ENCODE measurements around the gene PHF19. TPM values are rescaled to one million over a fixed set of nuclear protein-coding genes. Genes with fewer than 3 reads are reported as not detected.

The PHF19 gene
- total RNA-seq, 5 donors from 2014 or later (not counting 1 experiment from before 2014, with no cell fraction given): 92.8 to 184 (median 166) TPM

DNA sequence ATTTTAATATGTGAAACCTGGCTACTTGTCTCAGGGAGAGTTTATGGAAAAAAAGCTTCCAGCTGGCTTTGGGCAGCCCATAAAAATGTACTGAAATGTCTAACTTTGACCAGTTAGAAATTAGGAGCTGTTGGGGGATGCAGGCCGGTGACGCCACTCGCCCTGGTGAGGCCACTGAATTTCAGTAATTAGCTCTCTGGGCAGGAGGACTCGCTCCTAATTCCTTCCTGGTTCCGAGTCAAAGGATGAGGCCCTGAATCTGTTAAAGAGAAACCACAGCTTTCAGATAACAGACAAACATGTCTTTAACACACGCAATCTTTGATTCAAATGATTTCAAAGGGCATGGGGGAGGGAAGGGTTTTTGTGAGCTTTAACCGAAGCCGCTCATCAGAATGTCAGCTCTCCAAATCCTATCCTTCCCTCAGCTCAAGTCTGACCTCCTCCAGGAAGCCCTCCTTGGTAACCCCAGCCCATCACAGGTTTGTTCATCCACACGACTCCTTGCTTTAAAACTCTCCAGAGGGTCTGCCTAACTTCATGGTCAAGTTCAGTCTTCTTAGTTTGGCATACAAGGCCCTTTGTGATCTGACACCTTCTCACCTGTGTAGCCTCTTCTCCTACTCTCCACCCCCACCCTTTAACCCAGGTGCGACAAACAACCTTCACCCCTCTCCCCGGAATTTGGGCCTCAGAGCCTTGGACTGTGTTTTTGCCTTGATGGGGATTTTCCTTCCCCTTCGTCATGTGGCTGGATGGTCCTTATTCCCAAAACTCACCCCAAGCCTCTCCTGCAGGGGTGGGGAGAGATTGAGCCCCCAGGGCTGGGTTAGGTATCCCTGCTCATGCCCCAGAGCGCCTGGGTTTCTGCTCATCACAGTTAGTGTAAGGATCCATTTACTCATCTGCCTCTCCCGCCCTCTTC lies 13.6 kb upstream of the PHF19 start:
- Mint-ChIP-seq H3K4me3 (peak overlapping the region; percentile 67 to 70 (median 69)), H3K4me1 (peaks cover 72 to 88% (median 84%) of the 10 kb centered on the region in 3 donors), H3K36me3 (no peaks in the 10 kb centered on the region), H3K27ac (peak overlapping the region; percentile 98), H3K9me3 (peaks cover 0 to 3% (median 0%) of the 10 kb centered on the region in 3 donors), H3K27me3 (no peaks in the 10 kb centered on the region)
- Histone ChIP-seq H3K27ac (ENCODE audit: low read length) (peak overlapping the region; percentile 96), H3K4me1 (ENCODE audit: control insufficient read depth in 1 of 2, extremely low read depth in 1 of 2, insufficient read depth in 2 of 2, low read length in 2 of 2) (peaks cover 42 to 75% of the 10 kb centered on the region in 2 experiments), H3K27me3 (replicated peaks in 1 of 2; ENCODE audit: control insufficient read depth in 2 of 2, extremely low read depth in 1 of 2, insufficient read depth in 2 of 2, low read length in 1 of 2) (no peaks in the 10 kb centered on the region), H3K9me3 (no peaks in the 10 kb centered on the region), H3K36me3 (ENCODE audit: control insufficient read depth in 2 of 2, extremely low read depth in 1 of 2, insufficient read depth in 1 of 2, low read length in 1 of 2) (no peaks in the 10 kb centered on the region), H3K4me3 (ENCODE audit: control insufficient read depth in 1 of 2, extremely low read depth in 1 of 2, low read length in 1 of 2) (peak overlapping the region in 1 of 2 donors; percentile 4)
- ChIA-PET POLR2A (interaction anchor here (0.6 to 1.8 kb wide), 10 partner anchors 15 to 48 kb away, joined by 3 to 31 read pairs (median 4); partner anchors contain the start of gene PSMD5 (in 1 of the 2)), CTCF (interaction anchor here (0.6 to 3.6 kb wide), 17 partner anchors 9 to 231 kb away, joined by 3 to 26 read pairs (median 5); partner anchors contain the start of genes PHF19 (in 1 of the 2) and TRAF1 (in 1 of the 2))
- WGBS (ENCODE audit: insufficient coverage): 38% methylated on average over 5 of the region's 14 CpGs
- ATAC-seq (replicated peaks in 1 of 4) (peak; percentile 35 to 68 (median 47)), DNase-seq (peak in 23 of 35 experiments; percentile 35 to 83 (median 57))

DNA sequence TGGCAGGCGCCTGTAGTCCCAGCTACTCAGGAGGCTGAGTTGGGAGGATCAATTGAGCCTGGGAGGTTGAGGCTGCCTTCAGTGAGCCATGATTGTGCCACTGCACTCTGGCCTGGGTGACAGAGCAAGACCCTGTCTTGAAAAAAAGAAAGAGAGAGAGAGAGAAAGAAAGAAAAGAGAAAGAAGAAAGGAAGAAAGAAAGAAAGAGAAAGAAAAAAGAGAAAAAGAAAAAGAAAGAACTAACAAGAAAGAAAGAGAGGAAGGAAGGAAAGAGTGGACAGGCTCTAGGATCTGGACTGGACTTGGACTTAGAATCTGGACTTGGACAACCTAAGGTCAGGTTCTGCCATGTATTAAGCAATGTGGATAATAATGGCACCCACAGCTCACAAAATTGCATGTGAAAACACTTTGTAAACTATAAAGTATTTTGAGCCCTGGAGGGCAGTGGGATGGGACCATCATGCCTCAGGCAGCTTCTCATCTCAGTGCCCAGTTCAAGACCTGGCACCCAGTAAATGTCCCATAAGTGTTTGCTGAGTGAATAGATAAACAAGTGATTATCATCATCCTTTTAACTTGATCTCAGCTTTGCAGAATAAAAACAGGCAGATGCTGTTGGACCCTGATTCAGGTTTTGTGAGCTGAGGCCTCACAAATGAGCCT lies 12.8 kb upstream of the PHF19 start:
- H3K9me3 Mint-ChIP-seq: peaks cover 0 to 3% (median 0%) of the 10 kb centered on the region in 3 donors
- Histone ChIP-seq H3K27ac (ENCODE audit: low read length) (peak overlapping the region; percentile 96), H3K4me3 (ENCODE audit: control insufficient read depth in 1 of 2, extremely low read depth in 1 of 2, low read length in 1 of 2) (no peak overlapping the region), H3K9me3 (no peaks in the 10 kb centered on the region), H3K4me1 (ENCODE audit: control insufficient read depth in 1 of 2, extremely low read depth in 1 of 2, insufficient read depth in 2 of 2, low read length in 2 of 2) (peaks cover 42 to 66% of the 10 kb centered on the region in 2 experiments), H3K36me3 (ENCODE audit: control insufficient read depth in 2 of 2, extremely low read depth in 1 of 2, insufficient read depth in 1 of 2, low read length in 1 of 2) (no peaks in the 10 kb centered on the region), H3K27me3 (replicated peaks in 1 of 2; ENCODE audit: control insufficient read depth in 2 of 2, extremely low read depth in 1 of 2, insufficient read depth in 2 of 2, low read length in 1 of 2) (no peaks in the 10 kb centered on the region)
- ChIA-PET POLR2A (interaction anchor here (0.6 to 1.9 kb wide), 10 partner anchors 14 to 225 kb away, joined by 3 to 31 read pairs (median 4); partner anchors contain the start of gene PSMD5 (in 1 of the 2)), CTCF (interaction anchor here (0.6 to 3.6 kb wide), 17 partner anchors 8 to 232 kb away, joined by 3 to 26 read pairs (median 5); partner anchors contain the start of genes PHF19 (in 1 of the 2) and TRAF1 (in 1 of the 2))
- peak overlapping the region; percentile 67 to 70 (median 69) for H3K4me3 Mint-ChIP-seq
- DNase-seq (no peak), ATAC-seq (replicated peaks in 1 of 4) (no peak)
- no peaks in the 10 kb centered on the region for H3K36me3 Mint-ChIP-seq
- peak overlapping the region; percentile 98 for H3K27ac Mint-ChIP-seq
- WGBS (ENCODE audit: insufficient coverage): 100% methylated on average over 1 of the region's 1 CpG
- peaks cover 72 to 82% (median 80%) of the 10 kb centered on the region in 3 donors for H3K4me1 Mint-ChIP-seq
- H3K27me3 Mint-ChIP-seq: no peaks in the 10 kb centered on the region

DNA sequence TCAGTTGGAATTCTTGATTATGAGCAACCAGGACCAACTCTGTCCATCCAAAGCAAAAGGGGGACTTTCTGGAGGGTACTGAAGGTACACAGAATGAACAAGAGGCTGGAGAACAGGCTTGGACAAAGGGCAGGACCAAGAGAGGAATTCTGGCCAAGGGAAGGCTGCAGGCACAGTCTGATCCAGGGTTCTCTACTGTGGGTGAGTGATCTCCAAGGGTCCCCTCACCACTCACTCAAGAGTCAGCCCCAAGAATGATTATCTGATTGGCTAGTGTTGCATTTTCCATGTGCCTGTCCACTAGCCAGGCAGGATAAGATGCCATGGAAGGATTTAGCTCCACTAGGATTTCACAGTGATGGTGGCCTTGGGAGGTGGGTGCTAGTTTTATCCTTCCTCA lies 11.6 kb upstream of the PHF19 start:
- H3K4me3 ChIP-seq (ENCODE audit: control insufficient read depth in 1 of 2, extremely low read depth in 1 of 2, low read length in 1 of 2): no peak overlapping the region
- no peaks in the 10 kb centered on the region for H3K9me3 ChIP-seq
- POLR2A ChIA-PET: interaction anchor here in 1 of 2 donors (0.6 to 1.9 kb wide), 2 partner anchors 16 to 41 kb away, joined by 4 to 5 read pairs; no protein-coding TSS in a partner anchor
- no peaks in the 10 kb centered on the region for H3K27me3 Mint-ChIP-seq
- no peak for ATAC-seq (replicated peaks in 1 of 4)
- no peaks in the 10 kb centered on the region for H3K36me3 Mint-ChIP-seq
- H3K4me3 Mint-ChIP-seq: peak overlapping the region in 1 of 3 donors; percentile 69
- H3K9me3 Mint-ChIP-seq: peaks cover 0 to 3% (median 0%) of the 10 kb centered on the region in 3 donors
- peaks cover 36 to 58% of the 10 kb centered on the region in 2 experiments for H3K4me1 ChIP-seq (ENCODE audit: control insufficient read depth in 1 of 2, extremely low read depth in 1 of 2, insufficient read depth in 2 of 2, low read length in 2 of 2)
- no peaks in the 10 kb centered on the region for H3K36me3 ChIP-seq (ENCODE audit: control insufficient read depth in 2 of 2, extremely low read depth in 1 of 2, insufficient read depth in 1 of 2, low read length in 1 of 2)
- no peaks in the 10 kb centered on the region for H3K27me3 ChIP-seq (replicated peaks in 1 of 2; ENCODE audit: control insufficient read depth in 2 of 2, extremely low read depth in 1 of 2, insufficient read depth in 2 of 2, low read length in 1 of 2)
- H3K27ac Mint-ChIP-seq: peak overlapping the region; percentile 98
- H3K4me1 Mint-ChIP-seq: peaks cover 77 to 81% (median 81%) of the 10 kb centered on the region in 3 donors
- no peak for DNase-seq
- CTCF ChIA-PET: interaction anchor here in 1 of 2 donors (0.6 to 3.6 kb wide), 2 partner anchors 37 to 432 kb away, joined by 3 to 15 read pairs; partner anchors contain the start of gene TRAF1
- H3K27ac ChIP-seq (ENCODE audit: low read length): peak overlapping the region; percentile 67

DNA sequence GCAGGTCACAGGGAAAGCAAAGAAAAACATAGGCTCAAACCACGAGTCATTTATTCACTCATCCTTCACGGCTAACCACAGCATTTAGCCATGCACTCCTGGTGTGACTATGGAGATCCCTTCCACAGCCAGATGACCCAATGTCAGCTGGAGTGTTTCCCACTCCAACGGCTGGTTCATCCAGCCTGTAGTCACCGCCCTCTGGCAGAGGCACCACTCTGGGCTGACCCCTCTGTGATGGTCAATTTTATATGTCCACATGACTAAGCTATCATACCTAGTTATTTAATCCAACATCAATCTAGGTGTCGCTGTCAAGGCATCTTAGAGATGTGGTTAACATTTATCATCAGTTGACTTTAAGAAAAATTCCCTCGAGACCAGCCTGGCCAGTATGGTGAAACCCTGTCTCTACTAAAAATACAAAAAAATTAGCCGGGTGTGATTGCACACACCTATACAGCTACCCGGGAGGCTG lies 9.5 kb upstream of the PHF19 start:
- peaks cover 76 to 79% (median 78%) of the 10 kb centered on the region in 3 donors for H3K4me1 Mint-ChIP-seq
- Histone ChIP-seq H3K9me3 (no peaks in the 10 kb centered on the region), H3K27ac (ENCODE audit: low read length) (no peak overlapping the region), H3K27me3 (replicated peaks in 1 of 2; ENCODE audit: control insufficient read depth in 2 of 2, extremely low read depth in 1 of 2, insufficient read depth in 2 of 2, low read length in 1 of 2) (no peaks in the 10 kb centered on the region), H3K4me3 (ENCODE audit: control insufficient read depth in 1 of 2, extremely low read depth in 1 of 2, low read length in 1 of 2) (no peak overlapping the region), H3K4me1 (ENCODE audit: control insufficient read depth in 1 of 2, extremely low read depth in 1 of 2, insufficient read depth in 2 of 2, low read length in 2 of 2) (peaks cover 24 to 58% of the 10 kb centered on the region in 2 experiments), H3K36me3 (ENCODE audit: control insufficient read depth in 2 of 2, extremely low read depth in 1 of 2, insufficient read depth in 1 of 2, low read length in 1 of 2) (no peaks in the 10 kb centered on the region)
- no peak for ATAC-seq (replicated peaks in 1 of 4)
- CTCF ChIA-PET: interaction anchor here (0.8 to 1.9 kb wide), 3 partner anchors 30 to 50 kb away, joined by 3 to 8 read pairs (median 3); no protein-coding TSS in a partner anchor
- WGBS (ENCODE audit: insufficient coverage): 83% methylated on average over 1 of the region's 8 CpGs
- no peaks in the 10 kb centered on the region for H3K9me3 Mint-ChIP-seq
- DNase-seq: no peak
- no peaks in the 10 kb centered on the region for H3K27me3 Mint-ChIP-seq
- H3K4me3 Mint-ChIP-seq: no peak overlapping the region
- no peaks in the 10 kb centered on the region for H3K36me3 Mint-ChIP-seq
- peak overlapping the region; percentile 80 to 85 for H3K27ac Mint-ChIP-seq
- POLR2A ChIA-PET: interaction anchor here (0.6 kb wide), 6 partner anchors 14 to 272 kb away, joined by 3 to 5 read pairs (median 4); no protein-coding TSS in a partner anchor

DNA sequence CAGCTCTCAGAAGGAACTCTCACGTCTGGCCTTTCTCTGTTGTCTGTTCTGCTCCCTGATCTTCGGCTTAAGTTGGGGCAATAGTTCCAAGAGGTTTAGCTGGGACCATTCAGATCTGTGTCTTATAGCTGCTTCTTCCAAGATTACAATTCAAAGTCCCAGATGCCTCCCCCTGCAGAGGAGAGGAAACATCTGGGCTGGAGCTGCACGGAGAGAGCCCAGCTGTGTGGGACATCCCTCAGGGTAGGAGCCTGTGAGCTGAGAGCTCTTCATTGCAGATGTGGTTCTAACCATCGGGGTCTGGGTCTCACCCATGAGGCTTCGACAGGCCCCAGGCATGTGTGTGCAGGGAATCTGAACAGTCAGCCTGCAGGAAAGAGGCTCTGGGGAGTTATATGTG lies 9.0 kb upstream of the PHF19 start:
- H3K4me3 ChIP-seq (ENCODE audit: control insufficient read depth in 1 of 2, extremely low read depth in 1 of 2, low read length in 1 of 2): no peak overlapping the region
- Mint-ChIP-seq H3K27ac (peak overlapping the region; percentile 80 to 85), H3K9me3 (no peaks in the 10 kb centered on the region), H3K4me3 (no peak overlapping the region), H3K27me3 (no peaks in the 10 kb centered on the region), H3K36me3 (no peaks in the 10 kb centered on the region), H3K4me1 (peaks cover 76 to 78% (median 78%) of the 10 kb centered on the region in 3 donors)
- POLR2A ChIA-PET: interaction anchor here (0.5 to 0.6 kb wide), 5 partner anchors 14 to 271 kb away, joined by 3 to 4 read pairs (median 3); no protein-coding TSS in a partner anchor
- 80% methylated on average over 5 of the region's 5 CpGs for WGBS (ENCODE audit: insufficient coverage)
- no peaks in the 10 kb centered on the region for H3K27me3 ChIP-seq (replicated peaks in 1 of 2; ENCODE audit: control insufficient read depth in 2 of 2, extremely low read depth in 1 of 2, insufficient read depth in 2 of 2, low read length in 1 of 2)
- no peak overlapping the region for H3K27ac ChIP-seq (ENCODE audit: low read length)
- ATAC-seq (replicated peaks in 1 of 4) (no peak), DNase-seq (no peak)
- H3K9me3 ChIP-seq: no peaks in the 10 kb centered on the region
- H3K4me1 ChIP-seq (ENCODE audit: control insufficient read depth in 1 of 2, extremely low read depth in 1 of 2, insufficient read depth in 2 of 2, low read length in 2 of 2): peaks cover 21 to 58% of the 10 kb centered on the region in 2 experiments
- no peaks in the 10 kb centered on the region for H3K36me3 ChIP-seq (ENCODE audit: control insufficient read depth in 2 of 2, extremely low read depth in 1 of 2, insufficient read depth in 1 of 2, low read length in 1 of 2)
- CTCF ChIA-PET: interaction anchor here in 1 of 2 donors (0.8 to 1.9 kb wide), 2 partner anchors 31 to 46 kb away, joined by 3 to 8 read pairs; no protein-coding TSS in a partner anchor

All from T-cell (primary cell).